WTC11 (cell line): Measurements from ENCODE around the gene TIMELESS.

Experiments used
- SMAD3 ChIP-seq: sonication (generic); formaldehyde crosslinking; IDR thresholded peaks from 2 replicates; pipeline ENCODE4 v1.8.0; 2022; ENCODE audit warnings: missing genetic modification reagents, mild to moderate bottlenecking, borderline replicate concordance
- SP1 ChIP-seq: sonication (generic); formaldehyde crosslinking; conservative IDR thresholded peaks from 2 replicates; pipeline ENCODE4 v1.8.1; 2022; ENCODE audit warnings: missing genetic modification reagents
- TF ChIP-seq, protein P1 (sequence below): sonication (generic); formaldehyde crosslinking; conservative IDR thresholded peaks from 2 replicates; pipeline ENCODE4 v1.8.1; 2022; ENCODE audit warnings: mild to moderate bottlenecking, missing genetic modification reagents
- TF ChIP-seq, protein P2 (sequence below): fragments of 200-600 bp; IDR thresholded peaks from 2 replicates; pipeline ENCODE4 v1.8.0; 2022; ENCODE audit warnings: antibody characterized with exemption
- TF ChIP-seq, protein P3 (sequence below): sonication (generic); formaldehyde crosslinking; IDR thresholded peaks from 2 replicates; pipeline ENCODE4 v1.8.1; 2023; ENCODE audit warnings: mild to moderate bottlenecking, missing genetic modification reagents, moderate library complexity

DNA sequence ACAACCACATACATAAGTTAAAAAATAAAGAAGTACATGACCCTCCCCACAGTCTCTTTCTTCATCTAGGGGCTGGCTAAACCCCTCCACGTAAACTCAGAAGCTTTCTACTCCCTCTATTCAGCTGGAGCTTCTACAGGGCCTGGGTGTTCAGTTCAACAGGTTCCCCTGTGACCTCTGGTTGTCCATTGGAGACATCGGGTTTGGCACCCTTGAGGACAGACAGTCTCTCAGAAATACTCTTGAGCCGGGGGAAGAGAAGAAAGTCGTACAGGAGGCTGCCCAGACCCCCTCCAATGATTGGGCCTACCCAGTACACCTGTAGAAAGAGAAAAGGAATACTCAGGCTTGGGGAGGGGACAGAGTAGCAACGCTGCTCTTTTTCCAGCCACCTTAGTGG is 1.9 kb upstream of the TIMELESS start:
- TF ChIP-seq SP1 (CRISPR knock-in tag) (no peak), SMAD3 (no peak)
- TF ChIP-seq, protein P1, sequence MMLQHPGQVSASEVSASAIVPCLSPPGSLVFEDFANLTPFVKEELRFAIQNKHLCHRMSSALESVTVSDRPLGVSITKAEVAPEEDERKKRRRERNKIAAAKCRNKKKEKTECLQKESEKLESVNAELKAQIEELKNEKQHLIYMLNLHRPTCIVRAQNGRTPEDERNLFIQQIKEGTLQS (CRISPR knock-in tag) = no peak
- TF ChIP-seq, protein P2, sequence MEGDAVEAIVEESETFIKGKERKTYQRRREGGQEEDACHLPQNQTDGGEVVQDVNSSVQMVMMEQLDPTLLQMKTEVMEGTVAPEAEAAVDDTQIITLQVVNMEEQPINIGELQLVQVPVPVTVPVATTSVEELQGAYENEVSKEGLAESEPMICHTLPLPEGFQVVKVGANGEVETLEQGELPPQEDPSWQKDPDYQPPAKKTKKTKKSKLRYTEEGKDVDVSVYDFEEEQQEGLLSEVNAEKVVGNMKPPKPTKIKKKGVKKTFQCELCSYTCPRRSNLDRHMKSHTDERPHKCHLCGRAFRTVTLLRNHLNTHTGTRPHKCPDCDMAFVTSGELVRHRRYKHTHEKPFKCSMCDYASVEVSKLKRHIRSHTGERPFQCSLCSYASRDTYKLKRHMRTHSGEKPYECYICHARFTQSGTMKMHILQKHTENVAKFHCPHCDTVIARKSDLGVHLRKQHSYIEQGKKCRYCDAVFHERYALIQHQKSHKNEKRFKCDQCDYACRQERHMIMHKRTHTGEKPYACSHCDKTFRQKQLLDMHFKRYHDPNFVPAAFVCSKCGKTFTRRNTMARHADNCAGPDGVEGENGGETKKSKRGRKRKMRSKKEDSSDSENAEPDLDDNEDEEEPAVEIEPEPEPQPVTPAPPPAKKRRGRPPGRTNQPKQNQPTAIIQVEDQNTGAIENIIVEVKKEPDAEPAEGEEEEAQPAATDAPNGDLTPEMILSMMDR = no peak
- TF ChIP-seq, protein P3, sequence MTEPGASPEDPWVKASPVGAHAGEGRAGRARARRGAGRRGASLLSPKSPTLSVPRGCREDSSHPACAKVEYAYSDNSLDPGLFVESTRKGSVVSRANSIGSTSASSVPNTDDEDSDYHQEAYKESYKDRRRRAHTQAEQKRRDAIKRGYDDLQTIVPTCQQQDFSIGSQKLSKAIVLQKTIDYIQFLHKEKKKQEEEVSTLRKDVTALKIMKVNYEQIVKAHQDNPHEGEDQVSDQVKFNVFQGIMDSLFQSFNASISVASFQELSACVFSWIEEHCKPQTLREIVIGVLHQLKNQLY (CRISPR knock-in tag) = no peak
